ENCODE data around the gene LIN52.

Gene LIN52

GRCh38 chr14:74218462-74218861 is 133.7 kb downstream of the LIN52 start:
- TF ChIP-seq, protein P1, sequence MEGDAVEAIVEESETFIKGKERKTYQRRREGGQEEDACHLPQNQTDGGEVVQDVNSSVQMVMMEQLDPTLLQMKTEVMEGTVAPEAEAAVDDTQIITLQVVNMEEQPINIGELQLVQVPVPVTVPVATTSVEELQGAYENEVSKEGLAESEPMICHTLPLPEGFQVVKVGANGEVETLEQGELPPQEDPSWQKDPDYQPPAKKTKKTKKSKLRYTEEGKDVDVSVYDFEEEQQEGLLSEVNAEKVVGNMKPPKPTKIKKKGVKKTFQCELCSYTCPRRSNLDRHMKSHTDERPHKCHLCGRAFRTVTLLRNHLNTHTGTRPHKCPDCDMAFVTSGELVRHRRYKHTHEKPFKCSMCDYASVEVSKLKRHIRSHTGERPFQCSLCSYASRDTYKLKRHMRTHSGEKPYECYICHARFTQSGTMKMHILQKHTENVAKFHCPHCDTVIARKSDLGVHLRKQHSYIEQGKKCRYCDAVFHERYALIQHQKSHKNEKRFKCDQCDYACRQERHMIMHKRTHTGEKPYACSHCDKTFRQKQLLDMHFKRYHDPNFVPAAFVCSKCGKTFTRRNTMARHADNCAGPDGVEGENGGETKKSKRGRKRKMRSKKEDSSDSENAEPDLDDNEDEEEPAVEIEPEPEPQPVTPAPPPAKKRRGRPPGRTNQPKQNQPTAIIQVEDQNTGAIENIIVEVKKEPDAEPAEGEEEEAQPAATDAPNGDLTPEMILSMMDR (conservative IDR thresholded peaks at IDR 0.05; ENCODE audit: low read depth): no peak
- no peak overlapping the region for H3K27ac ChIP-seq
- CTCF ChIA-PET: interaction anchor here (0.8 to 1.4 kb wide), 4 partner anchors 8 to 39 kb away, joined by 3 to 6 read pairs (median 4); no protein-coding TSS in a partner anchor
- no peak for DNase-seq (ENCODE audit: low spot score)
- POLR2A ChIA-PET (ENCODE audit: low non-redundant PET): no interaction called here

- CTCF ChIA-PET: interaction anchor here (0.7 to 1.4 kb wide), 4 partner anchors 9 to 38 kb away, joined by 3 to 6 read pairs (median 4); no protein-coding TSS in a partner anchor
- TF ChIP-seq, protein P1 (conservative IDR thresholded peaks at IDR 0.05; ENCODE audit: low read depth): no peak
- no peak overlapping the region for H3K27ac ChIP-seq
- POLR2A ChIA-PET (ENCODE audit: low non-redundant PET): no interaction called here
- no peak for DNase-seq (ENCODE audit: low spot score)
Observed at GRCh38 chr14:74219277-74220205, 134.8 kb downstream of the LIN52 start.

GRCh38 chr14:74220991-74221390 is 136.2 kb downstream of the LIN52 start:
- CTCF ChIA-PET: no interaction called here
- TF ChIP-seq, protein P1 (conservative IDR thresholded peaks at IDR 0.05; ENCODE audit: low read depth): no peak
- POLR2A ChIA-PET (ENCODE audit: low non-redundant PET): no interaction called here
- no peak overlapping the region for H3K27ac ChIP-seq
- DNase-seq (ENCODE audit: low spot score): no peak

DNA sequence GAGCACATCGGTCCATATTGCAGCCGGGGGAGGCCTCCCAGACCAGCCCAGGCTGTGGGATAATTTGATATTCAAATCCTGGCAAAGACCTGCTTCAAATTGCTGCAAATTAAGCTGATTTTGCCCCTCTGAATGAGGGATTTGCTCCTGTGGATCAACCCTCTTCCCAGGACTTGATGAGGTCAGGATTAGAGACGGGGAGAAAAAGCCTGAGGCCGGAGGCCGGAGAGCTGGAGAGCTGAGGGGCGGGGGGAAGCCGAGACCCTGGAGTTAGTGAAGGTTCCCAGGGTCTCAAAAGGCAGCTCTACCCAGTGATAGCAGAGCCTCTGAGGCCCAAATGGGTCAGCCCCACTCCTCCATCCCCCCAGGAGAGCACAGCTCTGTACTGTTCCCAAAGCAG is 137.0 kb downstream of the LIN52 start:
- ChIA-PET POLR2A (ENCODE audit: low non-redundant PET) (no interaction called here), CTCF (no interaction called here)
- H3K27ac ChIP-seq: no peak overlapping the region
- no peak for DNase-seq (ENCODE audit: low spot score)
- TF ChIP-seq, protein P1 (conservative IDR thresholded peaks at IDR 0.05; ENCODE audit: low read depth): no peak

- DNase-seq (ENCODE audit: low spot score): no peak
- ChIA-PET POLR2A (ENCODE audit: low non-redundant PET) (no interaction called here), CTCF (interaction anchor here (0.5 to 0.7 kb wide), 2 partner anchors 147 to 332 kb away, joined by 3 read pairs; no protein-coding TSS in a partner anchor)
- no peak overlapping the region for H3K27ac ChIP-seq
- TF ChIP-seq, protein P1 (conservative IDR thresholded peaks at IDR 0.05; ENCODE audit: low read depth): no peak
Observed at GRCh38 chr14:74223016-74223415, 138.3 kb downstream of the LIN52 start.

GRCh38 chr14:74231784-74232183 is 147.0 kb downstream of the LIN52 start:
- POLR2A ChIA-PET (ENCODE audit: low non-redundant PET): no interaction called here
- CTCF ChIA-PET: no interaction called here
- H3K27ac ChIP-seq: no peak overlapping the region
- TF ChIP-seq, protein P1 (conservative IDR thresholded peaks at IDR 0.05; ENCODE audit: low read depth): no peak
- no peak for DNase-seq (ENCODE audit: low spot score)

Measured in RWPE1 (cell line).